H1 (cell line): ENCODE data around the gene MAFF. TPM values are rescaled to one million over a fixed set of nuclear protein-coding genes. Genes with fewer than 3 reads are reported as not detected.

Source experiments
- CTCF ChIA-PET: fragments of 300-600 bp; sonication (Branson Sonifier 250); formaldehyde crosslinking; loops from one replicate; lab custom pipeline; 2021; ENCODE audit not compliant: partially characterized antibody; lab: Charles Lee
- POLR2A ChIA-PET: fragments of 300-600 bp; sonication (Branson Sonifier 250); formaldehyde crosslinking; loops from one replicate; lab custom pipeline; 2021; ENCODE audit warnings: inconsistent platforms; ENCODE audit not compliant: partially characterized antibody; lab: Charles Lee
- DNase-seq, 2 experiments: peaks; one replicate each; pipeline versions ENCODE4 v3.0.0 to v3.0.0-alpha.2; 2010 to 2022; ENCODE audit warnings: low spot score in 2 of 2, low read depth in 1 of 2, mixed read lengths in 1 of 2
- FAIRE-seq: peaks from 2 replicates; lab custom pipeline; 2011; peaks lifted over from hg19 to GRCh38; lab: Jason Lieb, UNC
- H2AFZ ChIP-seq: 2 replicates; pipeline ENCODE4 v1.8.1; 2012; ENCODE audit warnings: low read length, inconsistent platforms
- H2AK5ac ChIP-seq: 2 replicates; pipeline ENCODE4 v1.6.1; 2013; ENCODE audit warnings: low read depth, low read length
- H2BK120ac ChIP-seq: replicated peaks from 2 replicates; pipeline ENCODE3; 2013; ENCODE audit warnings: low read depth, low read length, inconsistent platforms
- H2BK12ac ChIP-seq: 2 replicates; pipeline ENCODE4 v1.6.1; 2013; ENCODE audit warnings: low read depth, low read length
- H2BK15ac ChIP-seq: 2 replicates; pipeline ENCODE4 v1.6.1; 2013; ENCODE audit warnings: low read length
- H2BK20ac ChIP-seq: 2 replicates; pipeline ENCODE4 v1.6.1; 2013; ENCODE audit warnings: low read length
- H2BK5ac ChIP-seq: 2 replicates; pipeline ENCODE4 v1.6.1; 2013; ENCODE audit warnings: low read depth, low read length
- H3K14ac ChIP-seq: 2 replicates; pipeline ENCODE4 v1.6.1; 2013; ENCODE audit warnings: inconsistent platforms; ENCODE audit not compliant: insufficient read length
- H3K18ac ChIP-seq: 2 replicates; pipeline ENCODE4 v1.6.1; 2013; ENCODE audit warnings: low read length; ENCODE audit errors: extremely low read depth
- H3K23ac ChIP-seq: 2 replicates; pipeline ENCODE4 v1.6.1; 2013; ENCODE audit warnings: inconsistent platforms; ENCODE audit not compliant: insufficient read length
- H3K23me2 ChIP-seq: 2 replicates; pipeline ENCODE4 v1.6.1; 2013; ENCODE audit warnings: low read depth, low read length
- H3K27ac ChIP-seq: 2 replicates; pipeline ENCODE4 v1.6.1; 2011; ENCODE audit warnings: low read depth, low read length, inconsistent platforms
- H3K27me3 ChIP-seq, 4 experiments: replicated peaks in 1 of 4; 1 replicate in 1 of 4; 2 replicates in 3 of 4; pipeline versions ENCODE4 v1.6.1 to v1.8.1; 2011 to 2013; ENCODE audit warnings: low read length in 3 of 4, mild to moderate bottlenecking in 3 of 4, inconsistent platforms in 2 of 4, mixed read lengths in 2 of 4, moderate library complexity in 1 of 4; ENCODE audit not compliant: control insufficient read depth in 3 of 4, insufficient read depth in 3 of 4; ENCODE audit errors: extremely low read depth in 1 of 4
- H3K36me3 ChIP-seq, 4 experiments: 2 replicates each; pipeline versions ENCODE4 v1.6.1 to v1.8.1; 2011 to 2013; ENCODE audit warnings: mild to moderate bottlenecking in 4 of 4, low read length in 3 of 4, moderate library complexity in 2 of 4, control low read depth in 1 of 4, inconsistent platforms in 1 of 4; ENCODE audit not compliant: insufficient read depth in 4 of 4, control insufficient read depth in 2 of 4
- H3K4ac ChIP-seq: replicated peaks from 2 replicates; pipeline ENCODE3; 2013; ENCODE audit warnings: low read length, low read depth, mixed read lengths, inconsistent platforms; ENCODE audit not compliant: insufficient read length
- H3K4me1 ChIP-seq, 4 experiments: replicated peaks in 1 of 4; 1 replicate in 1 of 4; 2 replicates in 3 of 4; pipeline versions ENCODE4 v1.6.1 to v1.8.1; 2011 to 2013; ENCODE audit warnings: low read length in 3 of 4, inconsistent platforms in 2 of 4, mixed read lengths in 1 of 4; ENCODE audit not compliant: insufficient read depth in 4 of 4, control insufficient read depth in 3 of 4
- H3K4me2 ChIP-seq, 2 experiments: 2 replicates each; pipeline versions ENCODE4 v1.6.1 to v1.8.1; 2011 to 2013; ENCODE audit warnings: low read depth in 2 of 2, low read length in 2 of 2, control low read depth in 1 of 2, inconsistent platforms in 1 of 2, mild to moderate bottlenecking in 1 of 2; ENCODE audit not compliant: insufficient read depth in 1 of 2
- H3K4me3 ChIP-seq, 4 experiments: fragments of 200-600, 300-600 bp in 1 of 4; sonication (generic), shearing (Covaris generic), sonication (Bioruptor Twin) in 1 of 4; 2 replicates each; pipeline versions ENCODE4 v1.5.1 to v1.8.1; 2011 to 2016; ENCODE audit warnings: low read length in 4 of 4, low read depth in 3 of 4, control low read depth in 2 of 4, inconsistent platforms in 2 of 4, mild to moderate bottlenecking in 2 of 4, mixed read lengths in 1 of 4, moderate library complexity in 1 of 4; ENCODE audit not compliant: insufficient read depth in 2 of 4; ENCODE audit errors: extremely low read depth in 1 of 4
- H3K56ac ChIP-seq: replicated peaks from 2 replicates; pipeline ENCODE3; 2013; ENCODE audit warnings: low read depth, mild to moderate bottlenecking, mixed read lengths, low read length, inconsistent platforms; ENCODE audit not compliant: insufficient read length
- H3K79me1 ChIP-seq: 2 replicates; pipeline ENCODE4 v1.6.1; 2013; ENCODE audit warnings: low read depth, low read length, control low read depth
- H3K79me2 ChIP-seq, 2 experiments: 2 replicates each; pipeline versions ENCODE4 v1.6.1 to v1.8.1; 2012 to 2013; ENCODE audit warnings: low read length in 2 of 2, mild to moderate bottlenecking in 2 of 2, inconsistent platforms in 1 of 2; ENCODE audit not compliant: insufficient read depth in 2 of 2, control insufficient read depth in 1 of 2
- H3K9ac ChIP-seq, 4 experiments: replicated peaks in 1 of 4; 1 replicate in 1 of 4; 2 replicates in 3 of 4; pipeline versions ENCODE4 v1.6.1 to v1.8.1; 2011 to 2013; ENCODE audit warnings: low read depth in 3 of 4, low read length in 3 of 4, control low read depth in 2 of 4, mild to moderate bottlenecking in 2 of 4, moderate library complexity in 2 of 4, inconsistent platforms in 1 of 4; ENCODE audit errors: extremely low read depth in 1 of 4
- H3K9me3 ChIP-seq, 2 experiments: 2 replicates each; pipeline versions ENCODE4 v1.6.1 to v1.8.1; 2012 to 2013; ENCODE audit warnings: mild to moderate bottlenecking in 2 of 2, moderate library complexity in 2 of 2, control low read depth in 1 of 2, inconsistent platforms in 1 of 2, low read depth in 1 of 2, low read length in 1 of 2, mixed read lengths in 1 of 2; ENCODE audit not compliant: insufficient read depth in 2 of 2
- H4K20me1 ChIP-seq, 2 experiments: replicated peaks in 1 of 2; 2 replicates each; pipeline versions ENCODE3 to v1.8.1; 2011 to 2013; ENCODE audit warnings: inconsistent platforms in 2 of 2, low read length in 2 of 2, mild to moderate bottlenecking in 1 of 2; ENCODE audit not compliant: insufficient read depth in 2 of 2, control insufficient read depth in 1 of 2
- H4K5ac ChIP-seq: 2 replicates; pipeline ENCODE4 v1.6.1; 2013; ENCODE audit warnings: low read length, low read depth, mixed read lengths, inconsistent platforms; ENCODE audit not compliant: insufficient read length
- H4K8ac ChIP-seq: 2 replicates; pipeline ENCODE4 v1.8.0; 2013; ENCODE audit warnings: mild to moderate bottlenecking, moderate library complexity, low read length, inconsistent platforms; ENCODE audit not compliant: insufficient read depth; ENCODE audit errors: extremely low read depth
- H4K91ac ChIP-seq: replicated peaks from 2 replicates; pipeline ENCODE3; 2013; ENCODE audit warnings: low read length, mixed read lengths, inconsistent platforms; ENCODE audit not compliant: insufficient read length
- CTCF ChIP-seq, 3 experiments: IDR thresholded peaks; 1 replicate in 2 of 3; 2 replicates in 1 of 3; pipeline versions ENCODE4 v1.5.1 to v1.6.1; 2011; ENCODE audit warnings: low read length in 3 of 3, mild to moderate bottlenecking in 3 of 3, inconsistent platforms in 2 of 3, low read depth in 1 of 3, moderate library complexity in 1 of 3; ENCODE audit not compliant: insufficient read depth in 1 of 3; ENCODE audit errors: control extremely low read depth in 1 of 3
- RAD21 ChIP-seq, 2 experiments: IDR thresholded peaks in 1 of 2; conservative IDR thresholded peaks in 1 of 2; 2 replicates each; pipeline ENCODE4 v1.6.1; 2011; ENCODE audit warnings: low read depth in 2 of 2, low read length in 2 of 2, improper control_type of control experiment in 1 of 2, inconsistent platforms in 1 of 2, mild to moderate bottlenecking in 1 of 2, moderate library complexity in 1 of 2
- SP4 ChIP-seq: IDR thresholded peaks from 2 replicates; pipeline ENCODE4 v1.6.1; 2012; ENCODE audit warnings: low read length, inconsistent platforms
- SRF ChIP-seq: IDR thresholded peaks from 2 replicates; pipeline ENCODE4 v1.6.1; 2011; ENCODE audit warnings: mild to moderate bottlenecking, low read depth, low read length, moderate library complexity
- USF2 ChIP-seq: IDR thresholded peaks from 2 replicates; pipeline ENCODE4 v1.6.1; 2011; ENCODE audit warnings: low read length, improper control_type of control experiment
- WGBS, 2 experiments: shearing (Covaris generic) in 1 of 2; methylation state at CpG; one replicate each; pipeline versions ENCODE4 v1.1.6 to v1.1.7; 2013 to 2015; ENCODE audit warnings: low lambda C conversion rate in 2 of 2, mixed read lengths in 2 of 2, inconsistent platforms in 1 of 2, low coverage in 1 of 2, missing lambda C conversion rate in 1 of 2; ENCODE audit not compliant: insufficient replicate concordance in 2 of 2, insufficient coverage in 1 of 2, insufficient read length in 1 of 2; ENCODE audit errors: extremely low coverage in 1 of 2, missing lambda C conversion rate in 1 of 2; 5-methylcytosine and 5-hydroxymethylcytosine counted together
- polyA plus RNA-seq, 7 experiments: library from polyadenylated mRNA; depleted of rRNA in 3 of 7; stranded (reverse) in 5 of 7; unstranded in 2 of 7; fragments of >200 nt in 5 of 7; fragments of 200-250 nt in 2 of 7; gene quantifications; 1 replicate in 5 of 7; 2 replicates in 1 of 7; 4 replicates in 1 of 7; pipeline versions ENCODE4 v1.2.1 to v1.2.3, GENCODE V29; 2011 to 2013; ENCODE audit warnings: missing spikeins in 2 of 7, mixed read lengths in 2 of 7
- total RNA-seq: library from RNA; stranded (reverse); fragmentation: NEBNext Ultra II Directional; extraction: Animal tissue kit (Norgen Biotek cat#: 25700); gene quantifications from 2 replicates; pipeline ENCODE4 v1.2.1, GENCODE V29; 2021
- TF ChIP-seq, protein P1 (sequence below): IDR thresholded peaks from 2 replicates; pipeline ENCODE4 v1.6.1; 2012; ENCODE audit warnings: inconsistent platforms

The MAFF gene
- total and polyA plus RNA-seq, 2 of the 8 experiments (the other 6 are each of a cell fraction or from before 2014, with no cell fraction given), result 1.5 to 6.3 TPM

GRCh38 chr22:38180841-38181452, 20.8 kb upstream of the MAFF start:
- H3K9ac ChIP-seq, result peak overlapping the region in 3 of 4 experiments; percentile 86 to 88 (median 88); a peak in 6 of 7 replicates
- H3K56ac ChIP-seq, result peak overlapping the region; percentile 78
- peak overlapping the region; percentile 63 for H4K8ac ChIP-seq
- peaks cover 4% of the 10 kb centered on the region for H3K23me2 ChIP-seq
- peak overlapping the region; percentile 99 for H2BK12ac ChIP-seq
- H2BK120ac ChIP-seq, result peak overlapping the region; percentile 75
- peak overlapping the region; percentile 60 to 81 (median 70) for H3K4me3 ChIP-seq
- H3K27ac ChIP-seq, result peak overlapping the region; percentile 97
- peak overlapping the region; percentile 2 for H2BK20ac ChIP-seq
- peak overlapping the region; percentile 95; the same call in 1 of the 2 replicates for H2BK15ac ChIP-seq
- peaks cover 0 to 15% (median 8%) of the 10 kb centered on the region in 4 experiments; a peak in 6 of 7 replicates for H3K4me1 ChIP-seq
- CTCF ChIA-PET, result interaction anchor here (0.8 to 1.7 kb wide), 3 partner anchors 12 to 83 kb away, joined by 3 to 4 read pairs (median 3); no protein-coding TSS in a partner anchor
- no peaks in the 10 kb centered on the region for H3K36me3 ChIP-seq
- H4K20me1 ChIP-seq, result no peaks in the 10 kb centered on the region
- POLR2A ChIA-PET, result interaction anchor here (0.8 to 2.2 kb wide), 7 partner anchors 10 to 362 kb away, joined by 3 to 11 read pairs (median 3); partner anchors contain the start of genes MAFF and PICK1
- H4K5ac ChIP-seq, result peak overlapping the region; percentile 92
- FAIRE-seq, result no peak
- 0 out of 2 replicates have a peak overlapping the region, but pooled peaks have one; percentile 19 for H2AFZ ChIP-seq
- peak overlapping the region; percentile 88 for H4K91ac ChIP-seq
- peak overlapping the region; percentile 59 for H3K4ac ChIP-seq
- no peak overlapping the region for H3K23ac ChIP-seq
- no peaks in the 10 kb centered on the region for H3K9me3 ChIP-seq
- no peaks in the 10 kb centered on the region for H3K79me1 ChIP-seq
- H3K79me2 ChIP-seq, result no peaks in the 10 kb centered on the region
- WGBS, 2 experiments, result 58% methylated on average over 14 of the region's 14 CpGs; no CpG with 5 or more reads in 1 of the 2 experiments
- peak overlapping the region; percentile 98 for H2BK5ac ChIP-seq
- no peak for DNase-seq
- H3K14ac ChIP-seq, result no peak overlapping the region
- H3K27me3 ChIP-seq, result no peaks in the 10 kb centered on the region
- peak overlapping the region; percentile 98 for H3K18ac ChIP-seq
- H3K4me2 ChIP-seq, result peak overlapping the region; percentile 90 to 100
- H2AK5ac ChIP-seq, result peak overlapping the region; percentile 99
- peak in 1 of 3 experiments; percentile 5; a peak in 1 of 4 replicates for TF ChIP-seq CTCF (IDR thresholded peaks at IDR 0.05; ENCODE audit: control extremely low read depth in 1 of 3, insufficient read depth in 1 of 3, low read depth in 1 of 3, low read length in 3 of 3)
- peak; percentile 11; the same call in 1 of the 2 replicates for TF ChIP-seq USF2
- TF ChIP-seq SRF, result no peak
- peak in 1 of 2 experiments; percentile 12; a peak in 1 of 4 replicates for TF ChIP-seq RAD21 (IDR thresholded peaks at IDR 0.05 in 1 of 2, conservative IDR thresholded peaks at IDR 0.05 in 1 of 2; ENCODE audit: low read depth in 2 of 2, low read length in 2 of 2)
- no peak for TF ChIP-seq SP4
- TF ChIP-seq, protein P1, sequence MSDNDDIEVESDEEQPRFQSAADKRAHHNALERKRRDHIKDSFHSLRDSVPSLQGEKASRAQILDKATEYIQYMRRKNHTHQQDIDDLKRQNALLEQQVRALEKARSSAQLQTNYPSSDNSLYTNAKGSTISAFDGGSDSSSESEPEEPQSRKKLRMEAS, result peak; percentile 77
